Mucosa of stomach (tissue), 1 donor: Measurements from ENCODE around the gene CD63.
"Not testable (repeated sequence)": the region's sequence is repeated elsewhere in the genome, so short reads cannot be mapped to it uniquely, and the experiment has no call there.

ENCODE experiments used
- H3K27me3 ChIP-seq: one replicate; pipeline ENCODE4 v1.7.0; 2013; ENCODE audit warnings: mild to moderate bottlenecking, low read length; ENCODE audit not compliant: control insufficient read depth, insufficient read depth
- H3K36me3 ChIP-seq: one replicate; pipeline ENCODE4 v1.7.0; 2013; ENCODE audit warnings: low read length; ENCODE audit not compliant: control insufficient read depth, insufficient read depth
- H3K4me1 ChIP-seq: one replicate; pipeline ENCODE4 v1.7.0; 2013; ENCODE audit warnings: mild to moderate bottlenecking, low read length; ENCODE audit not compliant: control insufficient read depth, insufficient read depth
- H3K4me3 ChIP-seq: one replicate; pipeline ENCODE4 v1.7.0; 2013; ENCODE audit warnings: low read length
- H3K9ac ChIP-seq: one replicate; pipeline ENCODE4 v1.7.0; 2013; ENCODE audit warnings: mild to moderate bottlenecking, low read length, moderate library complexity
- H3K9me3 ChIP-seq: one replicate; pipeline ENCODE4 v1.7.0; 2013; ENCODE audit warnings: mild to moderate bottlenecking, low read length, moderate library complexity; ENCODE audit not compliant: control insufficient read depth
- donor health status: Pancreatic carcinoma.

The CD63 gene

GRCh38 chr12:55728939-55729818 is at the start of gene CD63:
CD63 (minus strand) TSS chr12:55729009; CDS start chr12:55728341, 668 bp downstream.
- H3K9me3 ChIP-seq = no peaks in the 10 kb centered on the region
- H3K9ac ChIP-seq = peak within 1 kb of the TSS; percentile 97
- peak within 1 kb of the TSS; percentile 99 for H3K4me3 ChIP-seq
- H3K27me3 ChIP-seq = no peaks in the 10 kb centered on the region
- H3K36me3 ChIP-seq = peaks cover 28% of the 10 kb centered on the region
- H3K4me1 ChIP-seq = peaks cover 53% of the 10 kb centered on the region

GRCh38 chr12:55777856-55778255 is 49.0 kb upstream of the CD63 start:
- H3K36me3 ChIP-seq = no peaks in the 10 kb centered on the region
- H3K4me3 ChIP-seq = no peak overlapping the region
- no peaks in the 10 kb centered on the region for H3K9me3 ChIP-seq
- no peaks in the 10 kb centered on the region for H3K27me3 ChIP-seq
- H3K9ac ChIP-seq = no peak overlapping the region
- no peaks in the 10 kb centered on the region for H3K4me1 ChIP-seq

GRCh38 chr12:55771736-55772135 is 42.9 kb upstream of the CD63 start:
- Histone ChIP-seq H3K9ac (no peak overlapping the region), H3K9me3 (no peaks in the 10 kb centered on the region), H3K4me3 (no peak overlapping the region), H3K36me3 (no peaks in the 10 kb centered on the region), H3K4me1 (no peaks in the 10 kb centered on the region), H3K27me3 (no peaks in the 10 kb centered on the region)

GRCh38 chr12:55767156-55767555 is 38.3 kb upstream of the CD63 start:
- Histone ChIP-seq H3K4me3 (no peak overlapping the region), H3K36me3 (no peaks in the 10 kb centered on the region)

GRCh38 chr12:55765736-55766290 is 37.0 kb upstream of the CD63 start:
- Histone ChIP-seq H3K27me3 (no peaks in the 10 kb centered on the region), H3K9me3 (no peaks in the 10 kb centered on the region), H3K4me1 (no peaks in the 10 kb centered on the region), H3K9ac (no peak overlapping the region), H3K4me3 (no peak overlapping the region), H3K36me3 (no peaks in the 10 kb centered on the region)

More at GRCh38 chr12:55767156-55767555, 38.3 kb upstream of the CD63 start:
- no peaks in the 10 kb centered on the region for H3K4me1 ChIP-seq
- no peaks in the 10 kb centered on the region for H3K9me3 ChIP-seq
- H3K9ac ChIP-seq = no peak overlapping the region
- no peaks in the 10 kb centered on the region for H3K27me3 ChIP-seq

- Histone ChIP-seq H3K9ac (no peak overlapping the region), H3K27me3 (no peaks in the 10 kb centered on the region), H3K36me3 (peaks cover 4% of the 10 kb centered on the region), H3K4me1 (no peaks in the 10 kb centered on the region), H3K4me3 (no peak overlapping the region), H3K9me3 (no peaks in the 10 kb centered on the region)
Measured at GRCh38 chr12:55762646-55763045, 33.8 kb upstream of the CD63 start.

GRCh38 chr12:55760663-55761062 is 31.9 kb upstream of the CD63 start:
- Histone ChIP-seq H3K9ac (no peak overlapping the region), H3K4me3 (no peak overlapping the region), H3K27me3 (no peaks in the 10 kb centered on the region), H3K4me1 (no peaks in the 10 kb centered on the region), H3K9me3 (no peaks in the 10 kb centered on the region), H3K36me3 (peaks cover 11% of the 10 kb centered on the region)

GRCh38 chr12:55758575-55758974 is 29.8 kb upstream of the CD63 start:
- H3K27me3 ChIP-seq, H3K4me1 ChIP-seq, H3K9ac ChIP-seq, H3K9me3 ChIP-seq, H3K4me3 ChIP-seq: not testable (repeated sequence)
- peaks cover 11% of the 10 kb centered on the region for H3K36me3 ChIP-seq

- Histone ChIP-seq H3K4me1 (no peaks in the 10 kb centered on the region), H3K9ac (no peak overlapping the region), H3K9me3 (no peaks in the 10 kb centered on the region), H3K4me3 (no peak overlapping the region), H3K36me3 (peaks cover 11% of the 10 kb centered on the region), H3K27me3 (no peaks in the 10 kb centered on the region)
Measured at GRCh38 chr12:55757701-55758100, 28.9 kb upstream of the CD63 start.

GRCh38 chr12:55755246-55755645 is 26.4 kb upstream of the CD63 start:
- H3K27me3 ChIP-seq = no peaks in the 10 kb centered on the region
- H3K4me3 ChIP-seq = no peak overlapping the region
- H3K9ac ChIP-seq = no peak overlapping the region
- H3K36me3 ChIP-seq = peaks cover 11% of the 10 kb centered on the region
- H3K9me3 ChIP-seq = no peaks in the 10 kb centered on the region
- no peaks in the 10 kb centered on the region for H3K4me1 ChIP-seq

GRCh38 chr12:55748230-55748993 is 19.6 kb upstream of the CD63 start:
- H3K4me1 ChIP-seq = peaks cover 10% of the 10 kb centered on the region
- H3K9me3 ChIP-seq = no peaks in the 10 kb centered on the region
- no peak overlapping the region for H3K9ac ChIP-seq
- peaks cover 10% of the 10 kb centered on the region for H3K27me3 ChIP-seq
- no peak overlapping the region for H3K4me3 ChIP-seq
- no peaks in the 10 kb centered on the region for H3K36me3 ChIP-seq

GRCh38 chr12:55746913-55747231 is 18.1 kb upstream of the CD63 start:
- Histone ChIP-seq H3K36me3 (no peaks in the 10 kb centered on the region), H3K9me3 (no peaks in the 10 kb centered on the region), H3K4me3 (no peak overlapping the region), H3K9ac (no peak overlapping the region), H3K4me1 (peaks cover 13% of the 10 kb centered on the region), H3K27me3 (peaks cover 18% of the 10 kb centered on the region)
